Measurements from ENCODE around the gene DLG2.
A peak's percentile ranks its signal among the peaks of the same experiment; 100 is the strongest.
"Not testable (repeated sequence)": the region's sequence is repeated elsewhere in the genome, so short reads cannot be mapped to it uniquely, and the experiment has no call there.

DLG2 gene

DNA sequence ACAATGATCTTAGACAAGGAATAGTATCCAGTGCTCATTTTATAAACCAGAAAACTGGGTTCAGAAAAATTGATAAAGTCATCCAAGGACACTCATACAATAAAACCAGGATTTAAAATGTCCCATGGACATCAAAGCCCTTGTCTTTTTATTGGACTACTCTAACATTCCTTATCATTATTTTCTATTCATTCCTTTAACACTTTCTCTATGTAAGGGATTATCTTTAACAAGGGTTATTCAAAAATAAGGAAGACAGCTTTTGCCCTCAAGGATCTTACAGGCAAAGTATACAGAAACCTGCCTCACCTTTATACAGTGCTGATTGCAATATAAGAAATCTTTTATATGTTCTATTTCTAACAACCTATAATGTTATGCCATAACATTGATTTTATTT, 790.8 kb downstream of the DLG2 start:
- no peak for DNase-seq (ENCODE audit: low spot score)

DNA sequence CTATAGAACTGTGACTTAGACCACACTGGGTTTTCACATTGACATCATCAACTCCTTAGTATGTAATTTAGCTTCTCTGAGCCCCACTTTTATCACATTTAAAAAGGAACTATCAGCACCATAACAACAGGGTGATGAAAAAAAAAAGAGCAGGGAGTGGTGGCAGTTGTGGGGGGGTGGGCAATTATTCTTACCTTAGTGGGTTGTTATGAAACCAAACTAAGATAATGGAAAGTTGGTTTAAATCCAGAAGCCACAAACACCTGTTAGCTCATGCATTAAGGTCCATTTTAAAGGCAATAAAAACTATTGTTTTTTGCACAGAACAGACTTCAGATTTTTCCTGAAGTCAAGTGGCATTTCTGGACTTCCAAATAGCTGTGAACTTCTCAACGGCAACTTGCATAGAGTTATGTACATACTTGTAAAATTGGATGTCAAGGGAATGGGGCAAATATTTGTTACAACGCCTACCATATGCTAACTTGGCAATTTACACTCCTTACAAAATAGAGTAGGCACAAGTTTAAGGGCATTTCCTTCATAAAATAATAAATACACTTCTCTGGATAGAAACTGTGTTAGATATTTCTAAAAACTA, 793.6 kb downstream of the DLG2 start:
- DNase-seq (ENCODE audit: low spot score), result no peak

DNA sequence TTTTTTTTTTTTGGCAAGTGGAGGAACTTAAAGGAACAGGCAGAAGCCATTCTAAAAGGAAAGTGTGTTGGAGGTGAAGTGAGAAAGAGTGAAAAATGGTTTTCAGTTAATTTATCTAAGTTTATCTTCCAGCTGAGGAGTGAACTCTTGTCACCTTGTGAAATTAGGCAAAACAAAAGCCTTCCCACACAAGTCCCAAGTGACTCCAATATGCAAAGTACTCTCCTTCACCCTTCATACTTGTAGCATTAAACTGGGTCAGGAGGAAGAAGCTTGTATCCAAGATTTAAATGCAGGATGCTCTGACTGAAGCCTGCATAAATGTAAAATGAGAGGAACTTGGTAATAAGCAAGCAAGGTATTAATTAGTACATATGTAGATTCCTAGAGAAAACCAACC, 796.8 kb downstream of the DLG2 start:
- no peak for DNase-seq (ENCODE audit: low spot score)

DNA sequence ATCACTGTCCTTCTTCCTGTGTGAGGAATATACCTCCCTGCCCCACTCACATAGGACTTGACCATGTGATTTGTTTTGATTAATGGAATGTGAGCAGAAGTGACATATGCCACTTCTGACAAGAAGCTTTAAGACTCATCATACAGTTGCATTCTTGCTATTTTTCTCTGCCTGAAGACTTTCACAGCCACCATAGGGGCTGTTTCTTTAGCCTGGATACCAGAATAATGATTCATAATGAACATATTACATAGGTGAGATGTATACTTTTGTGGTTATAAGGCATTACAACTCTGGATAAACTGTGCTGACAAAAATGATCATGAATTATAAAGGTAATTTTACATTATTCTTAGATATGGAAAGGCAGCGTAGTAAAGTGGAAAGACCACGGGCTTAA, 798.0 kb downstream of the DLG2 start:
- DNase-seq (ENCODE audit: low spot score), result no peak

DNA sequence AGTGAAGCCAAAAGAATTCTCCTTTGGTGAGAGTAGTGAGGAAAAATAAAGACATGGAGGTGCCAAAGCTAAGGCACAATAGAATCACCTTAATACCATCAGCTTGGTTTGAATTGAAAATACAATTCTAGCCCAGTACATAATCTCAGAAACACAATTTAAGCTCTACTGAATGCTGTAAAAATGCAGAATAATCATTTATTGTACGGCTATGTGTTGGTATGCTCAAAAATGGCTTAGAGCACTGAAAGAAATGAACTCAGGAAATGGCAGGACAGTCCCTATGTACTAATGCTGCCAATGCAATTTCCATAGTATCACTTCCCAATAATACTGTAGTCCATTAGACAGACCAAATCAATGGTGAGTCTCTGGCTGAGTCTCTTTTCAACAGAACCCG, 798.5 kb downstream of the DLG2 start:
- no peak for DNase-seq (ENCODE audit: low spot score)

DNA sequence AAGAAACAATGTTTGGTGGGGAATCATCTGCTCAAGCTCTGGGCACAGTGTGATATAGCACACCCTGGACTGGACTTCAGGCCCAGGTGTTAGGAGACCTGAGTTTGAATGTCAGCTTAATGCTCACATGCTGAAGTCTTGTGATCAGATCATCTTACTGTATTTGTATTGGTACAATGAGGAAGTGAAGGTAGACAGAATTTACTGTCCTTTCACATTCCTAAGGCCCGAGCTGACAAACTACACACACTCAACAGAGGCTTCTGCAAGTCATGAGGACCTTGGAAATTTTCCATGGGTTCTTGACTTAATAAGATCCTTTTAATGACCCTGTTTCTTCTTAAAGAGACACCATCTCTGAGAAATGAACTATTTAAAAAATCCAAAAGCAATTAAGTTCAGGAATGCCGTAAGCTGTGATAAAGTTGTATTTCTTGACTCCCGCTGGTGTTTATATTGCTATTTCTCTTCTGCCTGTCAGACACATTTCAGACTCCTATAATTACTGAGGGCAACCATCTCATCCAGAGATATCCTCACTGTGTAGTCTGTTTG, 802.0 kb downstream of the DLG2 start:
- DNase-seq (ENCODE audit: low spot score), result no peak

DNA sequence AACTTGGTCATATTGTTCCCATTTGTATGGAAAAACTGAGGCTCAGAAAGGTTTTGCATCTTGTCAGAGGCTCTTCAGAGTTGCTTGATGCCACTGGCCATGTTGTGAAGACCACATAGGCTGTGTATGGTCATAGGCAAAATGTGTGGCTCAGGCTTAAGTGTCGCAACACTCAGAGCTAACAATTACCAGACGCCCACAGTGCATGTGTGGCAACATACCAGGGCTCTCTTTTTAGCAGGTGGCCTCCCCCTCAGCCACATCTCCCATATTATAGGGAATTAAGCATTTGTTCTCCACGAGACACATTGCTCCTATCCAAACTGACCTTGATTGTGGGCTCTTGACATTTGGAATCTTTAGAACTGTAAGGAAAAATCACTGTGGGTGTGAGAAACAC, 802.5 kb downstream of the DLG2 start:
- no peak for DNase-seq (ENCODE audit: low spot score)

DNA sequence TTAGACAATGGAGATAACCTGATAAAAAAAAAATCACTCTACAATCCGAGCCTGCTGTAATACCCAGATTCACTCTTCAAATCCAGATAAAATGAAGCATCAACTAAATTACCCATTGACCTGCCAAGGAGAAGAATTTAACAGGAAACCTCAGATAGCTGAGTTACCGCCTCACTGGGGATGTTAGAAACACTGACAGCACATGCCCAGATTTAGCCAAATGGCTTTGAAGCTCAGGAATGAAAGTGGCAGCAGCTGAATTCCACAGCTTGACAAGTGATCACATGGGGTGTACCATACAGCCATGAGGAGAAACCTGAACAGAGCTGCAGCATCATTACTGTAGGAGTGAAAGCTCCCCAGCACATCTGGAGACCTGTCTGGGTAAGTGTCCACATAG, 807.6 kb downstream of the DLG2 start:
- no peak for DNase-seq (ENCODE audit: low spot score)

DNA sequence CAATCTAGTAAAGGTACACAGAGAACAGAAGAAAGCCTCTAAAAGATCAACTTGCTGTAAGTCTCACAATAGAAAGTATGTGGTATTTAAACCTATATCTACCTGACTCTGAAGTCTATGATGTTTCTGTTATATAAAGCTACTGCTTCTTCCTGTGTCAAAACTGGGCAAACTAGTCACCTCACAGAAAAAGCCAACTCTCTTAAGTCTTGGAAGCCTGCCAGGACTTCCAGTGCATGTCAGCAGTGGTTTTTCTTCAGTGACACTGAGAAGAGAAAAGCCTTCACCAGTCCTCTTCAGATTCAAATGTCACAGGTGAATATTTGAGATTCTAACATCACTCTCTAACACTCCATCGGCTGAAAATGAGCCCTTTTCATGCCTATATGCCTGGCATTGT, 808.0 kb downstream of the DLG2 start:
- no peak for DNase-seq (ENCODE audit: low spot score)

DNA sequence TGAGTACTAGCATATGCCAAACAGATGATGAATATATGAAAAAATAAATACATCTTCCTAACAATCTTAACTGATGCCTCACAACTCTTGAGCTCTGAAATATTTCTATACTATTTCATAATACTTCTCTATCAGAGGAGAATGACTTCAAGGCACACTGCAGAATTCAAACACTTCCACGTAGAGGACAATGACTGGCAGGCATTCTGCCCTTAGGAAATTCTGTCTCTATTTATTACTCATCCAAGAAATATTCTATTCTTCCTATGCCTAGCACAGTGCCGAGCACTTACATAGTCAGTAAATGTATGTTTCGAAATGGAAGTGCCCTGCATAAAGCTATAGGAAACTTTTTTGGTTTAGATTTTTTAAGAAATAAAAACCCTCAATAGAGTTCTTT, 809.1 kb downstream of the DLG2 start:
- no peak for DNase-seq (ENCODE audit: low spot score)

DNA sequence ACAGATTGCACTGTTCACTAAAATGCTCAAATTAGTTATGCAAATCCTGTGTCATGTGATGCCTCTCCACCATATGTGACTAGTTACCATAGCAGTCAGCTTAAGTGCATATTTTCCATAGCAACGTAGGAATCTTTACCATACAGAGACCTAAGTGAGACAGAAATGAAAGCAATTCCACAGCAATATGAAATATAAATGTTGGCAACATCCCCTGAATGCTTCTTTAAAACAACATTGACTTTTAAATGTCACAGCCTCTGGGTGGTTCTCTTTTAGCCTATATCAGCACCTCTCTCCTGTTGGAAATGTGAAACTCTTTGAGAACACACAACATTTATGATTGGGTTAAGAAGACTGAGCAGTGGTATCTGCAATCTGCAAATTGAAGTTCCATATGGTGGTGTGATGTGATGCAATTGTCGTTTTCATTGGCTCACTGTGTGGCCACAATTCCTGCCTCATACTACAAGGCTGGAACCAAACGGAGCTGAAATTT, 814.6 kb downstream of the DLG2 start:
- DNase-seq (ENCODE audit: low spot score), result no peak

DNA sequence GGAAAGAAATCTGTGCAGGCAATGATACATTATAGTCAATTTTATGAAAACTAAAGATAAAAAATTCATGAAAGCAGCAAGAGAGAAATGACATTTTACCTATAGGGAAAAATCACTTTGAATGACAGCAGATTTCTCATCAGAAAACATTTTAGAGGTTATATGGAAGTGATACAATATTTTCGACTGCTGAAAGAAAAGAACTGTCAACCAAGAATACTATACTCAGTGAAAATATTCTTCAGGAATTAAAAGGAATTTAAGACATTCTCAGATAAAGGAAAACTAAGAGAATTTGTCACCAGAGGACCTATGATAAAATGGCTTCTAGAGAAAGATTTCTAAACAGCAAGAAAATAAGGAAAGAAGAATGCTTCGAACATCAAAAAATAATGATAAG, 820.8 kb downstream of the DLG2 start:
- DNase-seq (ENCODE audit: low spot score), result no peak

DNA sequence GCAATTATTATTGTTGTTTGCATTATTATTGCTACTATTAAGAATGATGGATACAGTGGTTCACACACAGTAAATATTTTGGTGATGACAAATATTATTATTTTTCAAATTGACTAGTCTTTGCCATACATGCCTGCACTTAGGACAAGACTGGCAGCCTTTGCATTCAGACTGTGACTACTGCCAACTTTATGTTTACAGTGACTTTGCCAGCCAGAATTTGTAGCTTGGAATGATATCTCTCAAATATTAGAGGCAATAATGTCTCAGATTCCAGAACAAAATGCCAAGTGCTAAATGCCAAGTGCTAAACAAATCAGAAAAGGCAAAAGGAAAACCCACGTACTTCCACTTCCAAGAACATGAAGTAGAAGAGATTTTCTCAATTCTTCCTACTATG, 823.1 kb downstream of the DLG2 start:
- DNase-seq (ENCODE audit: low spot score), result no peak

DNA sequence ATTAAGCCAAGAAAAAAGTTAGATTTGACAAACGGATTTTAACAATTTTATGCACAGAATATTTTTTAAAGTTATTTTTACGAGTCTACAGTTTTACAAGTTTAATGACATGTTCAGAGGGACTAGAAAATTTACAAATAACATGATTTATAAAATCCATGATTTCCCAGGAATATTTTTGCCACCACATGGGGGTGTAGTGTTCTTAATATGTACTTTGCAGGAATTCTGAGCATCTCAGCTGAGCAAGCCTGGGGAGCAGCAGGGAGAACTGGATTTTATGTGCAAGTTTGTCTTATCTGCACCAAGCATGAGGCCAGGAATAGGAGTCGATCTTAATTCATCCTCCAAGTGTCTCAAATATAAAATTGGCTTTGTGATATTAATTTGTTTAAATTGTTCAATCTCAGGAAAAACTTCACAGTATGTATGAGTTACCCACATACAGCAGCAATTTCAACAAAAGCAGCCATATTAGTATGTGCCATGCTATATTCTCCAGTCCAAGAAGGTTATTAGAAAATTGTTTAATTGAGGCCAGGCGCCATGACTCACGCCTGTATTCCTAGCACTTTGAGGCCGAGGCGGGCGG, 826.3 kb downstream of the DLG2 start:
- DNase-seq (ENCODE audit: low spot score), result peak; percentile 5

DNA sequence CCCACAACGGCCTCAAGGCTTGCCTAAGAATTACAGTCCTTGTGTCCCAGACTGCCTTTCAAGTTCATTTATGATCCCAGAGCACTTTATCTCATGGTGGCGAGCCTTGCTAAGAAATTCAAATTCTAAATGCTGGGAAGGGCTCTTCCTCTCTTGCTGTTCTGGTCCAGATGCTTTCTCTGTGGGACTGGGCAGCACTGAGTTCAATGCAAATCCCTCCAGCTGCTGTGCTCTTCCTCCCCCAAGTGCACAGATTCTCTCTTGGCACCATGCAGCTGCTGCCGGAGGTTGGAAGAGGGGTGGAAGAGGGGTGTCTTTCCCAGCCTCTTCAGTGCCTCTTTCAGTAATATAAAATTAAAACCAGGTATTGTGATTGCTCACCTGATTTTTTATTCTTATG, 828.0 kb downstream of the DLG2 start:
- no peak for DNase-seq (ENCODE audit: low spot score)

DNA sequence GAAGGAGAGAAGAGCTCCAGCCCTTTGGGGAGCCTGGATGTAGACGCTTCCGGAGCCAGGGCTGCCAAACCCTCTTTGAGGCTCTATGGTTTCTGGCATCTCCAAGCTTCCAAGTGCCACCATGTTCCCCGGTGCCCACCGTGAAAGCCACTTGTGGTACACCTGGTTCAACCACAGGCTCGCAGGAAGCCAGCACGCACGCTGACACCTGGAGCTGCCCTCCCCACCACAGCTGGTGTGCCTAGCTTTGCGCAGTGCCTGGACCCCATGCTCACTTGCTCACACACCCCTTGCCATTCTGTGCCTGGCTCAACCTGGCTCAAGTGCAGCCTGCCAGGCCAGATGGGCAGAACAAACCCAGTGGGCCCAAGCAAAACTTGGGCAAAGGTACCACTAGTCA, 831.4 kb downstream of the DLG2 start:
- no peak for DNase-seq (ENCODE audit: low spot score)

DNA sequence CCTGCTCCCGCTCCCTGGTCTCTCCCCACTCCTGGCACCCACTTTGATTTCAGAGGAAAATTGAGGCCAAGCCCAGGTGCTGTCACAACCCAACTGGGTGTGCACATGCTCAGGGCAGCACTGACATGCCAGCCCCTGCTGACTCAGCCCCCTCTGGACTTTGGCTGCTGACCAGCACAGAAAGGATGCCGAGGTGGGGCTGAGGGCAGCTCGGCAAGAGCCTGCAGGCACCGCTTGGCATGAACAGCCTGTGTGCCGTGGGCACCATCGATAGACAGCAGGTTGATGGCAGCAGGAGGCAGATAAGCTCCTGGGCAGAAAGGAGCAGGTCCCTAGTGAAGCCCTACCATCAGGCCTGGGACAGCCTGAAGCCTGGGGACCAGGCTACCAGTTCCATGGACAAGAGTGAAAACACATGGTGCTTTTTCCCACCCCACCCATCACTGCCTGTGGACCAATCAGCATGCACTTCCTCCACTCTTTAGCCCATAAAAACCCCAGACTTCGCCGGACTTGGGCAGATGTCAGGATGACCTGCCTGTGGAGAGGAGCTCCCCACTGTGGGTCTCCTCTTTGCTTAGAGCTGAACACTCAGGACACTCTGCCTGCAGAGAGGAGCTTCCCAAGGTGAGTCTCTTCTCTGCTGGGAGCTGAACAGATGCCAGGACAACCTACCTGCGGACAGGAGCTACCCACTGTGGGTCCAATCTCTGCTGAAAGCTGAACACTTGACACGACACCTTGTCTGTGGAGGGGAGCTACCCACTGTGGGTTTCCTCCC, 832.3 kb downstream of the DLG2 start:
- no peak for DNase-seq (ENCODE audit: low spot score)

DNA sequence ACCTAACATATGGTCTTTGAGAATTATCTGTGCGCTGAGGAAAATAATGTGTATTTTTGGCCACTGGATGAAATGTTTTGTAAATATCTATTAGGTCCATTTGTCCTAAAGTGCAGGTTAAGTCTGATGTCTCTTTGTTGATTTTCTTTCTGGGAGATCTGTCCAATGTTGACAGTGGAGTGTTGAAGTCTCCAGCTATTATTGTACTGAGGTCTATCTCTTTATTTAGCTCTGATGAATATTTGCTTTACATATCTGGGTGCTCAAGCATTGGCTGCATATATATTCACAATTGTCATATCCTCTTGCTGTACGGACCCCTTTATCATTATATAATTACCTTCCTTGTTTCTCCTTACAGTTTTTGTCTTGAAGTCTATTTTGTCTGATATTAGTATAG, 833.8 kb downstream of the DLG2 start:
- DNase-seq (ENCODE audit: low spot score), result no peak

DNA sequence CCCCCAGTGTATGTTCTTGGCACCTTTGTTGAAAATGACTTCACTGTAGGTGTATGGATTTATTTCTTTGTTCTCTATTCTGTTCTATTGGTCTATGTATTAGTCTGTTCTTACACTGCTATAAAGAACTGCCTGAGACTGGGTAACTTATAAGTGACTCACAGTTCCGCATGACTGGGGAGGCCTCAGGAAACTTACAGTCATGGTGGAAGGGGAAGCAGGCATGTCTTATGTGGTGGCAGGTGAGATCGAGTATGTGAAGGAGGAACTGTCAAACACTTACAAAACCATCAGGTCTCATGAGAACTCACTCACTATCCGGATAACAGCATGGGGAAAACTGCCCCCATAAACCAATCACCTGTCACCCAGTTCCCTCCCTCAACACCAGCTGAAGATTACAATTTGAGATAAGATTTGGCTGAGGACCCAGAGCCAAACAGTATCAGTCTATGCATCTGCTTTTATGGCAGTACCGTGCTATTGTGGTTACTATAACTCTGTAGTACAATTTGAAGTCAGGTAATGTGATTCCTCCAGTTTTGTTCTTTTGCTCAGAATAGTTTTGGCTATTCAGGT, 836.2 kb downstream of the DLG2 start:
- no peak for DNase-seq (ENCODE audit: low spot score)

DNA sequence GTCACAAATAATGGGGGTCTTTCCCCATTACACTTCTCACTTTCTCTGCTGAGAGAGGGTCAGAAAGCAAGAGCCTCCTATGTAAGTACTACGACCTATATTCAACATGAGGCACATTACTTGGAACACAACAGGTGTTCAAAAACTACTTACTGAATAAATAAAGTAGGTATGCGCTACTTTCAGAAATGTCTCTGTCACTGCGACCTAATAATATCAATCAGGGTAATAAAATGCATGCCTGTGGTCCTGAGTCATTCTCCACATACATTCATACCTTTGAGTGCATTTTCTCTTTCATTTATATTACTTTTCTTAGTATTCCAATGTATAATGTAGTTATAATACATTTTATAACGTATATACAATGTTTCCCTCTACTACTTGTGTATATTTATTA, 838.9 kb downstream of the DLG2 start:
- no peak for DNase-seq (ENCODE audit: low spot score)

DNA sequence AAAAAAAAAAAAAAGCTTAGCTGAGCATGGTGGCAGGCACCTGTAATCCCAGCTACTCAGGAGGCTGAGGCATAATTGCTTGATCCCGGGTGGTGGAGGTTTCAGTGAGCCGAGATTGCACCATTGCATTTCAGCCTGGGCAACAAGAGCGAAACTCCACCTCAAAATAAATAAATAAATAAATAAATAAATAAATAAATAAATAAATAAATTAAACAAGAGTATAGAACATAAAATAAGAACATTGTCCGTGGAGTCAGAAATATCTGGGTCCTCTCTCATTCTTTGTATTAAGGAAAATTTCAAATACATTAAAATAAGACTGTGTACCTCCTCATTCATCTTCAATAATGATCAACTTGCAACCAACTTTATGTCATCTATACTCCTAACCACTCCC, 843.0 kb downstream of the DLG2 start:
- not testable (repeated sequence) for DNase-seq (ENCODE audit: low spot score)

DNA sequence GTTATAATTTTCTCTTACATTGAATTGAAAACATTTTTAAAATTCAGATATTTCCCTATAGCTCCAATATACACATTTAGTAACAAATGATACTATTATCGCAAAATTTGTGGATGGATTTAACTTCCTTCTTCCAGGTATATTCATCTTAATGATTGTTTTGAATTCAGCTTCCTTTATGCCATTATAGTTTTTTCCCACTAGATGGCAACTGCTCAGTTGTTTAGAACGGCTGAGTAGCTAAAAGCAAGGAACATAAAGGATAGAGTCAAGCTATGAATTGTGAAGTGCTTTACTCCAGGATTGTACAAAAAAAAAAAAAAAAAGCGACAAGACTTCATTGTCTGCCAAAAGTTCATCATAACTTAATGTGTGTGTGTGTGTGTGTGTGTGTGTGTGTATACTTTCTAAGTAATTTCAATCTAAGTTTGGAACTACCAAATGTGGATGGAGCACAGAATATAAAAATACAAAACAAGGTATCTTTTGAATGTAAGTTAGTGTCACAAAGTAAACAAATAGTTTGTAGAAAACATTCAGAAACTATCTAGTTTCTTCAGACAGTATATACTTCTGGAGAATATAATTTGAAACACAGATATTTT, 846.4 kb downstream of the DLG2 start:
- peak; percentile 4 for DNase-seq (ENCODE audit: low spot score)
